Measurements from ENCODE around the gene STARD6.

GRCh38 chr18:54382076-54382475 lies 24.4 kb upstream of the STARD6 start:
- TF ChIP-seq CTCF (IDR thresholded peaks at IDR 0.05; ENCODE audit: low read depth, low read length) (no peak), EZH2phosphoT487 (IDR thresholded peaks at IDR 0.05; ENCODE audit: low read depth) (no peak)
